Measurements from ENCODE around the gene SIRPD. TPM values are rescaled to one million over a fixed set of nuclear protein-coding genes. Genes with fewer than 3 reads are reported as not detected.

SIRPD gene
- total RNA-seq, 2 experiments from 2014 or later, result not detected

GRCh38 chr20:1484438-1485116 is 72.9 kb downstream of the SIRPD start:
- ChIA-PET POLR2A (no interaction called here), CTCF (interaction anchor here (0.8 to 3.7 kb wide), 2 partner anchors 19 to 80 kb away, joined by 3 to 21 read pairs; no protein-coding TSS in a partner anchor)
- no peaks in the 10 kb centered on the region for H3K4me1 Mint-ChIP-seq (ENCODE audit: low read depth)
- no peak for TF ChIP-seq CTCF (IDR thresholded peaks at IDR 0.05)
- H3K27ac Mint-ChIP-seq, result no peak overlapping the region
- ATAC-seq, result no peak
- H3K36me3 Mint-ChIP-seq (ENCODE audit: low read depth), result no peaks in the 10 kb centered on the region
- peaks cover 26% of the 10 kb centered on the region for H3K27me3 Mint-ChIP-seq
- H3K4me3 Mint-ChIP-seq, result no peak overlapping the region
- intact Hi-C loops (cut with micrococcal nuclease), result no loop called here
- H3K9me3 Mint-ChIP-seq, result no peaks in the 10 kb centered on the region
- DNase-seq, result no peak

Other genes with a start within 250 kb of the SIRPD start
- 1 to 10 TPM; 3.0 to 3.7 TPM for gene SDCBP2, start 228.6 kb downstream of the SIRPD start, total RNA-seq
- gene FKBP1A, start 164.7 kb downstream of the SIRPD start, total RNA-seq, result 100 to 1,000 TPM; 259 to 282 TPM
- 10 to 100 TPM; 67.2 to 67.9 TPM for gene NSFL1C, start 90.9 kb downstream of the SIRPD start, total RNA-seq
- not detected for gene SIRPB2, start 66.3 kb downstream of the SIRPD start, total RNA-seq
- under 1 TPM; 0.83 to 0.92 TPM for gene SIRPB1, start 62.3 kb upstream of the SIRPD start, total RNA-seq
- gene SIRPG, start 100.1 kb upstream of the SIRPD start, total RNA-seq, result 10 to 100 TPM; 45.4 to 48.6 TPM